ENCODE results near the gene TIMM44. TPM values are rescaled to one million over a fixed set of nuclear protein-coding genes. Genes with fewer than 3 reads are reported as not detected.
"Not testable (repeated sequence)": the region's sequence is repeated elsewhere in the genome, so short reads cannot be mapped to it uniquely, and the experiment has no call there.

TIMM44 gene
- total RNA-seq, 4 donors from 2014 or later: 60.1 to 91.3 (median 77.1) TPM

GRCh38 chr19:7961920-7962626 lies 18.6 kb upstream of the TIMM44 start:
- peaks cover 0 to 84% (median 20%) of the 10 kb centered on the region in 3 donors for H3K36me3 ChIP-seq
- no peak overlapping the region for H3K27ac ChIP-seq

GRCh38 chr19:7961082-7961481 lies 17.6 kb upstream of the TIMM44 start:
- not testable (repeated sequence) for H3K4me1 ChIP-seq

More at GRCh38 chr19:7961920-7962626, 18.6 kb upstream of the TIMM44 start:
- 78 to 79% methylated on average over 13 of the region's 13 CpGs for WGBS, 2 donors
- Histone ChIP-seq H3K9me3 (no peaks in the 10 kb centered on the region), H3K27me3 (no peaks in the 10 kb centered on the region), H3K4me1 (peaks cover 0 to 6% (median 0%) of the 10 kb centered on the region in 4 donors), H3K4me3 (no peak overlapping the region)
- no peak for DNase-seq (ENCODE audit: low spot score in 2 of 2)
- TF ChIP-seq EP300 (IDR thresholded peaks at IDR 0.05) (no peak), POLR2A (IDR thresholded peaks at IDR 0.05) (no peak), CTCF (IDR thresholded peaks at IDR 0.05) (no peak)

GRCh38 chr19:7959211-7959610 lies 15.7 kb upstream of the TIMM44 start:
- Histone ChIP-seq H3K9me3 (no peaks in the 10 kb centered on the region), H3K27ac (no peak overlapping the region), H3K27me3 (no peaks in the 10 kb centered on the region), H3K4me3 (no peak overlapping the region), H3K36me3 (peaks cover 0 to 56% (median 10%) of the 10 kb centered on the region in 3 donors), H3K4me1 (peaks cover 0 to 6% (median 0%) of the 10 kb centered on the region in 4 donors)
- TF ChIP-seq POLR2A (IDR thresholded peaks at IDR 0.05) (no peak), CTCF (IDR thresholded peaks at IDR 0.05) (no peak), EP300 (IDR thresholded peaks at IDR 0.05) (no peak)
- DNase-seq (ENCODE audit: low spot score in 2 of 2): no peak
- WGBS, 2 donors: 63 to 66% methylated on average over 6 of the region's 6 CpGs

More at GRCh38 chr19:7961082-7961481, 17.6 kb upstream of the TIMM44 start:
- not testable (repeated sequence) for H3K27me3 ChIP-seq; H3K4me3 ChIP-seq; H3K27ac ChIP-seq; DNase-seq (ENCODE audit: low spot score in 2 of 2); H3K9me3 ChIP-seq
- H3K36me3 ChIP-seq: peaks cover 0 to 74% (median 13%) of the 10 kb centered on the region in 3 donors
- WGBS, 2 donors: 76 to 77% methylated on average over 4 of the region's 4 CpGs

GRCh38 chr19:7955696-7956095 lies 12.2 kb upstream of the TIMM44 start:
- DNase-seq (ENCODE audit: low spot score in 2 of 2): no peak
- no peaks in the 10 kb centered on the region for H3K27me3 ChIP-seq
- no peak overlapping the region for H3K27ac ChIP-seq
- 81 to 85% methylated on average over 11 of the region's 11 CpGs for WGBS, 2 donors
- H3K9me3 ChIP-seq: no peaks in the 10 kb centered on the region
- H3K4me3 ChIP-seq: no peak overlapping the region
- peaks cover 0 to 12% (median 0%) of the 10 kb centered on the region in 4 donors for H3K4me1 ChIP-seq
- no peak for TF ChIP-seq POLR2A (IDR thresholded peaks at IDR 0.05)
- TF ChIP-seq CTCF (IDR thresholded peaks at IDR 0.05): no peak
- TF ChIP-seq EP300 (IDR thresholded peaks at IDR 0.05): no peak
- peaks cover 0 to 23% (median 0%) of the 10 kb centered on the region in 3 donors for H3K36me3 ChIP-seq

- Histone ChIP-seq H3K36me3 (peaks cover 0 to 13% (median 0%) of the 10 kb centered on the region in 3 donors), H3K4me3 (no peak overlapping the region), H3K27me3 (no peaks in the 10 kb centered on the region), H3K4me1 (peaks cover 0 to 6% (median 0%) of the 10 kb centered on the region in 4 donors), H3K27ac (no peak overlapping the region), H3K9me3 (no peaks in the 10 kb centered on the region)
- WGBS, 2 donors: 64 to 70% methylated on average over 7 of the region's 7 CpGs
- TF ChIP-seq CTCF (IDR thresholded peaks at IDR 0.05) (no peak), POLR2A (IDR thresholded peaks at IDR 0.05) (no peak), EP300 (IDR thresholded peaks at IDR 0.05) (no peak)
- no peak for DNase-seq (ENCODE audit: low spot score in 2 of 2)
Measured at GRCh38 chr19:7953576-7953975, 10.1 kb upstream of the TIMM44 start.

Measured in tibial nerve (tissue), 4 donors.